HepG2 (cell line): ENCODE data around the gene SURF1. TPM values are rescaled to one million over a fixed set of nuclear protein-coding genes. Genes with fewer than 3 reads are reported as not detected.

Experiments
- ATF7 ChIP-seq, 2 experiments: fragments of 450-650 bp in 1 of 2; sonication (generic) in 1 of 2; formaldehyde crosslinking in 1 of 2; IDR thresholded peaks; 2 replicates each; pipeline versions ENCODE4 v1.4.0 to v1.6.1; 2016 to 2020; ENCODE audit warnings: antibody characterized with exemption in 1 of 2, mild to moderate bottlenecking in 1 of 2, missing genetic modification reagents in 1 of 2
- ATF7-NPFF ChIP-seq: sonication (generic); formaldehyde crosslinking; IDR thresholded peaks from 2 replicates; pipeline ENCODE4 v1.8.1; 2023; ENCODE audit warnings: mild to moderate bottlenecking, low read depth, missing genetic modification reagents, moderate library complexity
- CBFB ChIP-seq: sonication (generic); formaldehyde crosslinking; IDR thresholded peaks from 2 replicates; pipeline ENCODE4 v1.4.0; 2020; ENCODE audit warnings: missing genetic modification reagents
- CHD2 ChIP-seq: IDR thresholded peaks from 2 replicates; pipeline ENCODE4 v1.6.1; 2011; ENCODE audit warnings: low read depth, low read length, improper control_type of control experiment
- JARID2 ChIP-seq: sonication (generic); formaldehyde crosslinking; IDR thresholded peaks from 2 replicates; pipeline ENCODE4 v1.8.1; 2023; ENCODE audit warnings: missing genetic modification reagents, inconsistent platforms; ENCODE audit not compliant: insufficient replicate concordance
- KLF16 ChIP-seq, 2 experiments: sonication (generic) in 1 of 2; formaldehyde crosslinking in 1 of 2; IDR thresholded peaks; 2 replicates each; pipeline versions ENCODE4 v1.6.1 to v1.8.0; 2016 to 2023; ENCODE audit warnings: missing genetic modification reagents in 2 of 2, missing compliant biosample characterization in 1 of 2
- LCORL ChIP-seq, 2 experiments: fragments of 450-650 bp in 1 of 2; sonication (generic) in 1 of 2; formaldehyde crosslinking in 1 of 2; IDR thresholded peaks; 2 replicates each; pipeline versions ENCODE4 v1.5.0 to v1.6.1; 2017 to 2020; ENCODE audit warnings: antibody characterized with exemption in 1 of 2, missing genetic modification reagents in 1 of 2
- MATR3 ChIP-seq: sonication (generic); formaldehyde crosslinking; IDR thresholded peaks from 2 replicates; pipeline ENCODE4 v1.4.0; 2020; ENCODE audit warnings: missing genetic modification reagents
- MED13 ChIP-seq: sonication (generic); formaldehyde crosslinking; IDR thresholded peaks from 2 replicates; pipeline ENCODE4 v1.5.0; 2020; ENCODE audit warnings: missing genetic modification reagents
- MXD4 ChIP-seq: IDR thresholded peaks from 2 replicates; pipeline ENCODE4 v1.6.1; 2016; ENCODE audit warnings: mild to moderate bottlenecking, missing biosample characterization, missing genetic modification reagents
- NAIF1 ChIP-seq: sonication (generic); formaldehyde crosslinking; IDR thresholded peaks from 2 replicates; pipeline ENCODE4 v1.5.0; 2020; ENCODE audit warnings: mild to moderate bottlenecking, missing genetic modification reagents, borderline replicate concordance
- PHF8 ChIP-seq: sonication (generic); formaldehyde crosslinking; IDR thresholded peaks from 2 replicates; pipeline ENCODE4 v1.5.0; 2020; ENCODE audit warnings: missing genetic modification reagents
- PRMT3 ChIP-seq: sonication (generic); formaldehyde crosslinking; IDR thresholded peaks from 2 replicates; pipeline ENCODE4 v1.8.1; 2022; ENCODE audit warnings: low read depth, mild to moderate bottlenecking, moderate library complexity, missing genetic modification reagents, borderline replicate concordance
- RBM22 ChIP-seq: fragments of 200-400 bp; formaldehyde crosslinking; optimal IDR thresholded peaks from 2 replicates; pipeline ENCODE3; 2017; ENCODE audit warnings: mild to moderate bottlenecking, low read length, moderate library complexity
- REPIN1 ChIP-seq: sonication (generic); formaldehyde crosslinking; IDR thresholded peaks from 2 replicates; pipeline ENCODE4 v1.8.0; 2022; ENCODE audit warnings: missing genetic modification reagents, low read depth, mild to moderate bottlenecking, borderline replicate concordance
- SP4 ChIP-seq: sonication (generic); formaldehyde crosslinking; IDR thresholded peaks from 2 replicates; pipeline ENCODE4 v1.8.1; 2023; ENCODE audit warnings: mild to moderate bottlenecking, missing genetic modification reagents
- ZFP1 ChIP-seq: IDR thresholded peaks from 2 replicates; pipeline ENCODE4 v1.6.1; 2016
- ZNF260 ChIP-seq: sonication (generic); formaldehyde crosslinking; IDR thresholded peaks from 2 replicates; pipeline ENCODE4 v1.4.0; 2020; ENCODE audit warnings: missing genetic modification reagents, low read depth, mild to moderate bottlenecking, borderline replicate concordance
- ZNF660 ChIP-seq: sonication (generic); formaldehyde crosslinking; IDR thresholded peaks from 2 replicates; pipeline ENCODE4 v1.5.1; 2020; ENCODE audit warnings: mild to moderate bottlenecking, low read depth, missing genetic modification reagents, borderline replicate concordance
- ZNF713 ChIP-seq: sonication (generic); formaldehyde crosslinking; IDR thresholded peaks from 2 replicates; pipeline ENCODE4 v1.4.0; 2020; ENCODE audit warnings: mild to moderate bottlenecking, missing genetic modification reagents
- ZNF75D ChIP-seq: sonication (generic); formaldehyde crosslinking; IDR thresholded peaks from 2 replicates; pipeline ENCODE4 v1.8.1; 2023; ENCODE audit warnings: missing genetic modification reagents, mild to moderate bottlenecking, borderline replicate concordance
- ZSCAN29 ChIP-seq: sonication (generic); formaldehyde crosslinking; conservative IDR thresholded peaks from 2 replicates; pipeline ENCODE4 v1.4.0; 2020; ENCODE audit warnings: mild to moderate bottlenecking, missing genetic modification reagents
- polyA plus RNA-seq, 8 experiments: library from polyadenylated mRNA; depleted of rRNA in 3 of 8; stranded (reverse) in 7 of 8; unstranded in 1 of 8; fragments of >200 nt; fragmentation: Illumina TruSeq in 4 of 8; extraction: Trizol in 4 of 8; gene quantifications; 2 replicates each; pipeline versions ENCODE4 v1.2.1 to v1.2.3, GENCODE V29; 2011 to 2016; ENCODE audit warnings: low read depth in 4 of 8, missing spikeins in 1 of 8, mixed read lengths in 1 of 8; ENCODE audit not compliant: insufficient read depth in 1 of 8
- total RNA-seq, 5 experiments: library from RNA; depleted of rRNA; stranded (reverse); fragments of >200 nt; fragmentation: Illumina TruSeq; extraction: Trizol; gene quantifications; 2 replicates each; pipeline ENCODE4 v1.2.3, GENCODE V29; 2016; ENCODE audit warnings: low read depth in 1 of 5
- TF ChIP-seq, protein P1 (sequence below): IDR thresholded peaks from 2 replicates; pipeline ENCODE4 v1.6.1; 2016; ENCODE audit warnings: mild to moderate bottlenecking, missing biosample characterization, missing genetic modification reagents
- TF ChIP-seq, protein P2 (sequence below): sonication (generic); formaldehyde crosslinking; IDR thresholded peaks from 2 replicates; pipeline ENCODE4 v1.8.1; 2023; ENCODE audit warnings: mild to moderate bottlenecking, missing genetic modification reagents
- TF ChIP-seq, protein P3 (sequence below): sonication (generic); formaldehyde crosslinking; IDR thresholded peaks from 2 replicates; pipeline ENCODE4 v1.5.1; 2020; ENCODE audit warnings: missing genetic modification reagents, mild to moderate bottlenecking, borderline replicate concordance

The SURF1 gene
- total and polyA plus RNA-seq, 2 of the 13 experiments (the other 11 are each of a cell fraction or from before 2014, with no cell fraction given), result 17.8 to 40.7 TPM

- TF ChIP-seq JARID2 (CRISPR knock-in tag) (peak; percentile 71), ZNF75D (CRISPR knock-in tag) (peak; percentile 84; the same call in 1 of the 2 replicates), MXD4 (CRISPR knock-in tag) (peak; percentile 95), ZFP1 (CRISPR knock-in tag) (0 out of 2 replicates have a peak, but pooled peaks have one; percentile 67), ZNF260 (no peak), PRMT3 (CRISPR knock-in tag) (no peak; the same call in 1 of the 2 replicates), RBM22 (peak; percentile 44), LCORL (IDR thresholded peaks at IDR 0.05) (no peak), LCORL (CRISPR knock-in tag; IDR thresholded peaks at IDR 0.05) (peak; percentile 41; the same call in 1 of the 2 replicates), NAIF1 (CRISPR knock-in tag) (peak; percentile 68; the same call in 1 of the 2 replicates), ZNF713 (CRISPR knock-in tag) (no peak; the same call in 1 of the 2 replicates), ATF7-NPFF (CRISPR knock-in tag) (peak; percentile 97), SP4 (CRISPR knock-in tag) (peak; percentile 85), CBFB (CRISPR knock-in tag) (peak; percentile 95), ZSCAN29 (CRISPR knock-in tag) (peak; percentile 99), PHF8 (peak; percentile 91), MED13 (CRISPR knock-in tag) (peak; percentile 95), ZNF660 (no peak), ATF7 (IDR thresholded peaks at IDR 0.05) (no peak), ATF7 (CRISPR knock-in tag; IDR thresholded peaks at IDR 0.05) (no peak; the same call in 1 of the 2 replicates), REPIN1 (peak; percentile 96), KLF16 (CRISPR knock-in tag; IDR thresholded peaks at IDR 0.05) (peak; percentile 14 to 97; a peak in 2 of 4 replicates), MATR3 (CRISPR knock-in tag) (no peak), CHD2 (peak; percentile 63; the same call in 1 of the 2 replicates)
- TF ChIP-seq, protein P1, sequence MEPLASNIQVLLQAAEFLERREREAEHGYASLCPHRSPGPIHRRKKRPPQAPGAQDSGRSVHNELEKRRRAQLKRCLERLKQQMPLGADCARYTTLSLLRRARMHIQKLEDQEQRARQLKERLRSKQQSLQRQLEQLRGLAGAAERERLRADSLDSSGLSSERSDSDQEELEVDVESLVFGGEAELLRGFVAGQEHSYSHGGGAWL (CRISPR knock-in tag), result peak; percentile 96
- TF ChIP-seq, protein P2, sequence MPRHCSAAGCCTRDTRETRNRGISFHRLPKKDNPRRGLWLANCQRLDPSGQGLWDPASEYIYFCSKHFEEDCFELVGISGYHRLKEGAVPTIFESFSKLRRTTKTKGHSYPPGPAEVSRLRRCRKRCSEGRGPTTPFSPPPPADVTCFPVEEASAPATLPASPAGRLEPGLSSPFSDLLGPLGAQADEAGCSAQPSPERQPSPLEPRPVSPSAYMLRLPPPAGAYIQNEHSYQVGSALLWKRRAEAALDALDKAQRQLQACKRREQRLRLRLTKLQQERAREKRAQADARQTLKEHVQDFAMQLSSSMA (CRISPR knock-in tag), result peak; percentile 38; the same call in 1 of the 2 replicates
- TF ChIP-seq, protein P3, sequence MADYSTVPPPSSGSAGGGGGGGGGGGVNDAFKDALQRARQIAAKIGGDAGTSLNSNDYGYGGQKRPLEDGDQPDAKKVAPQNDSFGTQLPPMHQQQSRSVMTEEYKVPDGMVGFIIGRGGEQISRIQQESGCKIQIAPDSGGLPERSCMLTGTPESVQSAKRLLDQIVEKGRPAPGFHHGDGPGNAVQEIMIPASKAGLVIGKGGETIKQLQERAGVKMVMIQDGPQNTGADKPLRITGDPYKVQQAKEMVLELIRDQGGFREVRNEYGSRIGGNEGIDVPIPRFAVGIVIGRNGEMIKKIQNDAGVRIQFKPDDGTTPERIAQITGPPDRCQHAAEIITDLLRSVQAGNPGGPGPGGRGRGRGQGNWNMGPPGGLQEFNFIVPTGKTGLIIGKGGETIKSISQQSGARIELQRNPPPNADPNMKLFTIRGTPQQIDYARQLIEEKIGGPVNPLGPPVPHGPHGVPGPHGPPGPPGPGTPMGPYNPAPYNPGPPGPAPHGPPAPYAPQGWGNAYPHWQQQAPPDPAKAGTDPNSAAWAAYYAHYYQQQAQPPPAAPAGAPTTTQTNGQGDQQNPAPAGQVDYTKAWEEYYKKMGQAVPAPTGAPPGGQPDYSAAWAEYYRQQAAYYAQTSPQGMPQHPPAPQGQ, result no peak
Measured at GRCh38 chr9:133335924-133336811, 20.1 kb downstream of the SURF1 start, which contains the start of gene SURF6 (continued).
